Choroid plexus epithelial cell (primary cell): ENCODE measurements around the gene MICAL3.
A peak's percentile ranks its signal among the peaks of the same experiment; 100 is the strongest.

Experiments
- DNase-seq: peaks from one replicate; pipeline ENCODE4 v3.0.0-alpha.2; 2010; ENCODE audit warnings: low read depth
- H3K4me3 ChIP-seq: 2 replicates; pipeline ENCODE4 v1.5.1; 2011; ENCODE audit warnings: low read depth, mild to moderate bottlenecking, control low read depth, low read length, moderate library complexity
- TF ChIP-seq, protein P1 (sequence below): conservative IDR thresholded peaks from 2 replicates; pipeline ENCODE4 v1.5.1; 2011; ENCODE audit warnings: low read depth, mild to moderate bottlenecking, control low read depth, inconsistent platforms, low read length, moderate library complexity

Gene MICAL3

DNA sequence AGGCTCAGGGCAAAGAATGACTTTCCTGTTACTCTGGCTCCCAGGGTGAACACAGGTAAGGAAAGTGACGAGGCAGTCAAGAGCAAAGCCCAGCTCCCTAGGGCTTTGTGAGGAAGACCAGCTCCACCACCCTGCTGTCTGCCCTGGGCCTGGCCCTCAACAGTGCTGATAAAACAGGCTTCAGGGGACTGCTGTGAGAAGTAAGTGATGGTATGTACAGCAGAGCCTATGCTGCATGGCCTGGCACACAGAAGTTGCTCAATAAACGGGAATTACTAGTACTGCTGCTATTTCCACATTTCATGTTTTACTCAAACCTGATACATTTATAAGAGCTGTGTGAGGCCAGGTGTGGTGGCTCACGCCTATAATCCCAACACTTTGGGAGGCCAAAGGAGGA, 50.3 kb downstream of the MICAL3 start:
- peak; percentile 49 for DNase-seq
- TF ChIP-seq, protein P1, sequence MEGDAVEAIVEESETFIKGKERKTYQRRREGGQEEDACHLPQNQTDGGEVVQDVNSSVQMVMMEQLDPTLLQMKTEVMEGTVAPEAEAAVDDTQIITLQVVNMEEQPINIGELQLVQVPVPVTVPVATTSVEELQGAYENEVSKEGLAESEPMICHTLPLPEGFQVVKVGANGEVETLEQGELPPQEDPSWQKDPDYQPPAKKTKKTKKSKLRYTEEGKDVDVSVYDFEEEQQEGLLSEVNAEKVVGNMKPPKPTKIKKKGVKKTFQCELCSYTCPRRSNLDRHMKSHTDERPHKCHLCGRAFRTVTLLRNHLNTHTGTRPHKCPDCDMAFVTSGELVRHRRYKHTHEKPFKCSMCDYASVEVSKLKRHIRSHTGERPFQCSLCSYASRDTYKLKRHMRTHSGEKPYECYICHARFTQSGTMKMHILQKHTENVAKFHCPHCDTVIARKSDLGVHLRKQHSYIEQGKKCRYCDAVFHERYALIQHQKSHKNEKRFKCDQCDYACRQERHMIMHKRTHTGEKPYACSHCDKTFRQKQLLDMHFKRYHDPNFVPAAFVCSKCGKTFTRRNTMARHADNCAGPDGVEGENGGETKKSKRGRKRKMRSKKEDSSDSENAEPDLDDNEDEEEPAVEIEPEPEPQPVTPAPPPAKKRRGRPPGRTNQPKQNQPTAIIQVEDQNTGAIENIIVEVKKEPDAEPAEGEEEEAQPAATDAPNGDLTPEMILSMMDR: no peak
- H3K4me3 ChIP-seq: no peak overlapping the region

DNA sequence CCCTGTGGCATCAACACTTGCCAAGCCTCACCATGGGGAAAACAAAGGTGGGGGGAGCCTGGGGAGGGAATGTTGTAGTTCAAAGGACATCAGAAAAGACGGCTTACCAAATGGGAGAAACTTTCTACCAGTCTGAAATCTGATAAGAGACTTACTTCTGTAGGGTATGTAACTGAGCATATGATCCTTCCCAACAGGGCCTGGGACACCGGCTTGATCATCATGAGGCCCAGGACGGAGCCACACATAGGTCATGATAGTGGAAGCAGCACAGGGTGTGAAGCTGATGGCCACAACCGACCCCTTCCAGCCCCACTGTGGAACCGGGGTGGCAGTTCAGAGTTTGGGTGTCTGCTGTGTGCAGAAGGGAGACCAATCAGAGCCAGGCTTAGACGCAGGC, 51.1 kb downstream of the MICAL3 start:
- no peak overlapping the region for H3K4me3 ChIP-seq
- no peak for DNase-seq
- TF ChIP-seq, protein P1: no peak

DNA sequence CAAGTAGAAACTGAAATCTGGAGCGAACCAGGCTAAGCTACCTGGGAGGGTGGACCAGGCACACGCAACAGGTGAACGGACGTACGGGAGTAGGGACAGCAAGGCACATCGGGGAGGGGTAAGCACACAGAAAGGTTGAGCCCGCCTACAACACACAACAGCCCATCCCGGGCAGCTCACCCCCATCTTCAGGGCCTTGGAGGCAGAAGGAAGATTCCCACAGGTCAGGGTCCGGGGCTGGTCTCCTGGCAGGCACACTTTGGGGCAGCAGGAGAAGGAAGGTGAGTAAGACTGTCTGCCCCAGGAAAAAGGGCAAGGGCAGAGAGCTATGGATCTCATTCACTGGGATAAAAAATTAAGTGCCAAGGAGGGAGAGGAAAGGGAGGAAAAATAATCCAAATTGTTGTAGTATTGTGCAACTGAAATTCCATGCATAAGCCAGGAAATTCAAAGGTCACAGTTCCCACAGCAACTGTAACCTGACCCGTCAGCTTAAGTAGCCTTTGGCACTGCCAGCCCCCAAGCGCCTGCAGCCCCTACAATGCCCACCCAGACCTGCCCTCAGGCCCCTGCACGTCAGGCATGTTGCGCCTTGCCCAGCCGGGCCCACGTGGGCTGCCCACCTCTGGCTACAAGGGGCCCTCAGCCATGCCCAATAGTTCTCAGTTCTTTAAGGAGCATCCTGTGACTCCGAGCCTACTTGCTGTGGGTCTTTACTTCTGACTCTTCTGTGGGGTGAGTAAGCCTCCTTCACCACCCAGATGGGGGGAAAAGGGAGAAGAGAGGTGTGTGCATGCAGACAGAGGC, 51.8 kb downstream of the MICAL3 start:
- no peak overlapping the region for H3K4me3 ChIP-seq

DNA sequence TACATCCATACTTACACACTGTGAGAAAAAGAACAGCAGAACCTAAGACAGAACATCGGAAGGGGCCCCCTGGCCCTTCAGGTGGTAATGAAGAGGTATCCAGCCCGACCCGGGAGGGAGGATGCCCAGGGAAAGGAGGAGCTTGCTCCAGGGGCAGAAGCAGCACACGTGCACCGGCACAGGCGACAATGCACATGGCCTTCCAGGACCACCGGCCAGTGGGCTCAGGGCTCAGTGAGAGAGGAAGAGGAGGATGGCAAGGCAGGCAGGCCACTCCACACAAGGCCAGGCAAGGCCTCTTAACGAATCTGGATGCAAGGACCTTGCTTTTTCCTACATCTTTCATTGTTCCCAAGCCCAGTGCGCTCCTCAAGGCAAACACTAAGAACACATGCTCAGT, 52.6 kb downstream of the MICAL3 start:
- no peak overlapping the region for H3K4me3 ChIP-seq

More for the DNA sequence above, 51.8 kb downstream of the MICAL3 start:
- DNase-seq: peak; percentile 74
- TF ChIP-seq, protein P1: no peak

DNA sequence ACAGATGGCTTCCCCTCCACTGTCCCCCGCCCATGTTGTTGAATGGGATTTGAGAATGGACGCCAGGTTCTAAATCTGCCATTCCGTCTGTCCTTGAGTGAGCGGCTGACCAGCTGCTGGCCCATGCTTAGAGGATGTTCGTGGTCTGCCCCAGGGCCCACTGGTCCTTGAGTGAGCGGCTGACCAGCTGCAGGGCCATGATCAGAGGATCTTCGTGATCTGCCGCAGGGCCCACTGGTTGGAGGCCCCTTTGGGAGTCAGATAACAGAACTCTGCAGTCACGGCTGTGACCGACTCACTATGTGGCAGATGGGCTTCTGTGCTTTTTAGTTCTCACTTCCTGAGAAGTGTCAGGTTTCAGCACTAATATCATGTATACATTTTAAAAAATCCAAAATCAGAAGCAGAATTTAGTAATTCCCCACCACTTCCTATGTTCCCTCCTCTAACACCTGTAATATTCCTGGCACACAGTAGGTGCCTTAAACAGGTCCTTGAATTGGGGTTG, 54.1 kb downstream of the MICAL3 start:
- TF ChIP-seq, protein P1: no peak
- no peak overlapping the region for H3K4me3 ChIP-seq
- DNase-seq: peak; percentile 65

More for the DNA sequence above, 52.6 kb downstream of the MICAL3 start:
- no peak for DNase-seq
- TF ChIP-seq, protein P1: no peak

DNA sequence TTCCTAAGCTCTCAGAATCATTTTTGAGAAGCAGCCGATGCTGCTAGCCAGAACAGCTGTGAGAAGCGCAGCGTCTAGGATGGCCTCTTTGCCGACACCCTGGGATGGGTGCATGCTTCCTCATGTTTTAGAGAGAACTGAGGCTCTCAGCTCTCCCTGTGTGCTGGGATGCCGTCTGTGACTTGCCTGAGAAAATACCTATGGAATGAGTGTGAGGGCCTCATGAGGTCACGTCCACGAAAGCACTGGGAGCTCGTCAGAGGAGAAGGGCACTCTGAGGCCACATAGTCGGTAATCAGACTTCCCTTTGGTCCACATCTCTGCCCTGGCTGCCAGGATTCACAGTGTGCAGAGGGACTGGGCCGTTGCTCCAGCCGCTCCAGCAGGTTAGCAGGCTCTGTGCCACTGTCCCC, 54.7 kb downstream of the MICAL3 start:
- peak; percentile 96 for DNase-seq
- H3K4me3 ChIP-seq: no peak overlapping the region
- TF ChIP-seq, protein P1: no peak

DNA sequence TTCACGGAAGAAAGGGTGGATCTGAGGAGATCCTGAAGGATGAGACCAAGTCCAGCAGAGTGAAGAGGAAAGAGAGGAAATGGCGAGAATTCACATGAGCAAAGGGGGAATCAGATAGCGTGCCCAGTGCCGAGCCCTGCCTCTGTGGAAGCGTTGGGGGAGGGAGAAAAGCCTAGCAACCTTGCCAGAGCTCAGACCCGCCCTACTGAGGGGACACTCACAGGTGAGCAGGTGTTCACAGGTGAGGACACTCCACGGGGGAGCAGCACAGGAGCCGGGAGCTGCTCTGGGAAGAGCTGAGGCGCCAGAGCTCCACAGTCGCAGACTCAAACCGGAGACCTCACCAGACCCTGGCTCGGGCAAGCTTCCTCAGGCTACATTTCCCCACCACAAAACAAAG, 56.2 kb downstream of the MICAL3 start:
- no peak overlapping the region for H3K4me3 ChIP-seq
- DNase-seq: no peak
- TF ChIP-seq, protein P1: no peak
